ENCODE results near the gene ITGB6. TPM values are rescaled to one million over a fixed set of nuclear protein-coding genes. Genes with fewer than 3 reads are reported as not detected.

Gene ITGB6
- total RNA-seq, 6 donors from 2014 or later = 52.6 to 124 (median 68.8) TPM

DNA sequence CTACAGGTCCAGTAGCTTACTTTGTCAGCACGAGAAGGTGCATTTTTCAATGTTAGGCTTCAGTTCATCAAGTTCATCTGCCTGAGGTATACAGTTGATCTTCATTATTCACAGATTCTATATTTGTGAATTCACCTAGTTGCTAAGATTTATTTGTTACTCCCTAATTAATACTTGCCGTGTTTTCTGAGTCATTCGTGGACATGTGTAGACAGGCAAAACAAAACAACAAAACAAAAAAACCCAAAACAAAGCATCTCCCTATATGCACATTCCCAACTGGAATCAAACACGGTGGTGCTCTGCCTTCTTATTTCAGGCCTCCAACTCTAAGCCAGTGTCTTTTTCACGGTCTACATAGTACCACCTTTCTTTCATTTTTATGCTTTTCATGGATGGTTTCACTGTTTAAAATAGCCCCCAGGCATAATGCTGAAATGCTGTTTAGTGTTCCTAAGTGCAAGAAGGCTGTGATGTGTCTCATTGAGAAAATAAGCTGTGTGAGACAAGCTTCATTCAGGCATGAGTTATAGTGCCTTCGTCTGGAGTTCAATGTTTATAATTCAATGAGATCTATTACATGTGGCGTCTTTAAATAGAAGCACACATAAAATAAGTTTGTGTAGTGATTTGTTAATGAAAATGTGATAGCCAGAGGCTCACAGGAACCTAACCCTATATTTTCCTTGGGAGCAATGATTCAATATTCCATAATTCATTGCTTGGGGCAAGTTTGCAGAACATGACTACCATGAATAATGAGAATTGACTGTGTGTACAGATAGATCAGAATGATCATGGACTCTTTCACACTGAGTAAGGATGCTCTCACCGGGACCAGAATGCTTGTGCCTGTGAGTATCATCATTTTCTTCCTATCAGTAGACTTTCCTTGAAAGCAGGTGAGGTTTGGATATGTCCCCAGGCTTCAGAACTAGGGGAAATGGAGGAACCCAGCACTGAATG lies 24.6 kb downstream of the ITGB6 start:
- H3K4me1 ChIP-seq = peaks cover 0 to 5% (median 0%) of the 10 kb centered on the region in 4 donors
- no peak overlapping the region for H3K27ac ChIP-seq
- 85 to 94% methylated on average over 8 of the region's 8 CpGs for WGBS, 2 donors
- no peak for TF ChIP-seq POLR2AphosphoS5 (IDR thresholded peaks at IDR 0.05)
- TF ChIP-seq POLR2A (IDR thresholded peaks at IDR 0.05) = no peak
- no peak for TF ChIP-seq EP300 (IDR thresholded peaks at IDR 0.05)
- no peak for TF ChIP-seq CTCF (IDR thresholded peaks at IDR 0.05)
- ATAC-seq (ENCODE audit: low FRiP score in 2 of 2) = no peak
- no peak for DNase-seq
- no peaks in the 10 kb centered on the region for H3K36me3 ChIP-seq
- no peaks in the 10 kb centered on the region for H3K27me3 ChIP-seq
- H3K4me3 ChIP-seq = no peak overlapping the region
- no peaks in the 10 kb centered on the region for H3K9me3 ChIP-seq

DNA sequence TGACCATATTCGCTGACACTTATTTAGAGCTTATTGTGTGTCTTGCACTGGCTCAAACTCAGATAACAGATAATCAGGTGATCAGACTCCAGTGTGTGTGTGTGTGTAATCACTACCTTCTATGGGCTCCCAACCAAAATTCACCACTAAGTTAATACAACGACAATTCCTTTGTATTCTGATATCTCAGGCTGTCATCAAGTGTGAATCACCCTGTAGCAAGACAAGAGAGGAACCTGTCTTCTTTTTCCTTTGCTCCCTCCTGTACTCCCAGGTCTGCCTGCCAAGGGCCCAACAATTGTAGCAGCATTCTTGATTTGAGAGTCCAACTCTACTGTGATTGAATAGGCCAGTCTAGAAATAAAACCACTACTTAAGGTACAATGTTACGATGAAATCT lies 25.8 kb downstream of the ITGB6 start:
- WGBS, 2 donors = 91 to 92% methylated on average over 3 of the region's 3 CpGs
- Histone ChIP-seq H3K9me3 (no peaks in the 10 kb centered on the region), H3K27ac (no peak overlapping the region), H3K36me3 (no peaks in the 10 kb centered on the region), H3K27me3 (no peaks in the 10 kb centered on the region), H3K4me1 (peaks cover 0 to 8% (median 0%) of the 10 kb centered on the region in 4 donors), H3K4me3 (no peak overlapping the region)
- ATAC-seq (ENCODE audit: low FRiP score in 2 of 2) (no peak), DNase-seq (no peak)
- TF ChIP-seq EP300 (IDR thresholded peaks at IDR 0.05) (no peak), POLR2A (IDR thresholded peaks at IDR 0.05) (no peak), CTCF (IDR thresholded peaks at IDR 0.05) (no peak), POLR2AphosphoS5 (IDR thresholded peaks at IDR 0.05) (no peak)

- Histone ChIP-seq H3K4me3 (no peak overlapping the region), H3K4me1 (peaks cover 0 to 12% (median 0%) of the 10 kb centered on the region in 4 donors), H3K27ac (peak overlapping the region; percentile 11 to 46 (median 35)), H3K36me3 (no peaks in the 10 kb centered on the region), H3K9me3 (no peaks in the 10 kb centered on the region), H3K27me3 (no peaks in the 10 kb centered on the region)
- ATAC-seq (ENCODE audit: low FRiP score in 2 of 2) (no peak), DNase-seq (no peak)
- TF ChIP-seq POLR2A (IDR thresholded peaks at IDR 0.05) = no peak
- no peak for TF ChIP-seq POLR2AphosphoS5 (IDR thresholded peaks at IDR 0.05)
- TF ChIP-seq CTCF (IDR thresholded peaks at IDR 0.05) = no peak
- TF ChIP-seq EP300 (IDR thresholded peaks at IDR 0.05) = no peak
These were observed 30.1 kb downstream of the ITGB6 start for GRCh38 chr2:160169988-160170387.

- Histone ChIP-seq H3K9me3 (no peaks in the 10 kb centered on the region), H3K27ac (peak overlapping the region in 3 of 4 donors; percentile 43 to 50 (median 46)), H3K4me1 (peaks cover 0 to 12% (median 0%) of the 10 kb centered on the region in 4 donors), H3K4me3 (no peak overlapping the region), H3K36me3 (no peaks in the 10 kb centered on the region), H3K27me3 (no peaks in the 10 kb centered on the region)
- TF ChIP-seq POLR2A (IDR thresholded peaks at IDR 0.05) = no peak
- TF ChIP-seq POLR2AphosphoS5 (IDR thresholded peaks at IDR 0.05) = no peak
- no peak for TF ChIP-seq CTCF (IDR thresholded peaks at IDR 0.05)
- TF ChIP-seq EP300 (IDR thresholded peaks at IDR 0.05) = peak in 3 of 4 donors; percentile 28 to 47 (median 36)
- ATAC-seq (ENCODE audit: low FRiP score in 2 of 2) (peak; percentile 55 to 84), DNase-seq (no peak)
- WGBS, 2 donors = 52 to 70% methylated on average over 3 of the region's 3 CpGs
These were observed 30.6 kb downstream of the ITGB6 start for GRCh38 chr2:160169471-160169870.
